Pancreas (tissue), 10 donors: Measurements from ENCODE around the gene PCDHGA3. TPM values are rescaled to one million over a fixed set of nuclear protein-coding genes. Genes with fewer than 3 reads are reported as not detected.
"Not testable (repeated sequence)": the region's sequence is repeated elsewhere in the genome, so short reads cannot be mapped to it uniquely, and the experiment has no call there.

Source experiments
- ATAC-seq, 4 donors: fragments of 200-7000 bp; cut with Tn5 transposase; one replicate each; pipeline versions ENCODE4 v1.8.0 to v1.9.1; 2020; ENCODE audit warnings: mild to moderate bottlenecking in 4 of 4, moderate library complexity in 4 of 4
- DNase-seq, 6 donors: peaks; one replicate each; pipeline ENCODE4 v3.0.0-alpha.2; 2020
- FAIRE-seq: peaks from 2 replicates; lab custom pipeline; 2012; peaks lifted over from hg19 to GRCh38; lab: Jason Lieb, UNC
- H3K27ac ChIP-seq, 4 donors: fragments of 200-600 bp; sonication (generic); 1 replicate in 3 of 4; 2 replicates in 1 of 4; pipeline versions ENCODE4 v1.5.0 to v1.8.0; 2020
- H3K27me3 ChIP-seq, 4 donors: fragments of 200-600 bp; one replicate each; pipeline ENCODE4 v1.8.0; 2021
- H3K36me3 ChIP-seq, 3 donors: fragments of 200-600 bp; sonication (generic) in 1 of 3; one replicate each; pipeline versions ENCODE4 v1.5.0 to v1.8.0; 2020 to 2021
- H3K4me1 ChIP-seq, 3 donors: fragments of 200-600 bp; one replicate each; pipeline ENCODE4 v1.8.0; 2021
- H3K4me3 ChIP-seq, 4 donors: fragments of 200-600 bp; sonication (generic) in 2 of 4; one replicate each; pipeline versions ENCODE4 v1.5.0 to v1.8.0; 2020 to 2021
- H3K9me3 ChIP-seq, 4 donors: fragments of 200-600 bp; one replicate each; pipeline ENCODE4 v1.8.0; 2021
- CTCF ChIP-seq, 4 donors: fragments of 200-600 bp; sonication (generic) in 3 of 4; IDR thresholded peaks; one replicate each; pipeline versions ENCODE4 v1.5.0 to v1.8.0; 2021; ENCODE audit warnings: antibody characterized with exemption in 4 of 4
- WGBS, 2 donors: extraction: QIAGEN DNeasy Blood & Tissue Kit; methylation state at CpG; one replicate each; pipeline ENCODE4 v1.1.7; 2013; 5-methylcytosine and 5-hydroxymethylcytosine counted together
- intact Hi-C, 3 donors: fragments of 100-400 bp; cut with DNase I; formaldehyde crosslinking; loops; one replicate each; pipeline versions ENCODE4 v1.11.1 to v1.14.2; 2022
- polyA plus RNA-seq, 2 donors: library from polyadenylated mRNA; stranded (reverse); fragments of 200-250 nt; gene quantifications; one replicate each; pipeline ENCODE4 v1.2.3, GENCODE V29; 2013
- total RNA-seq, 6 donors: library from RNA; stranded (reverse); fragmentation: NEBNext Ultra II Directional in 4 of 6; extraction: Animal tissue kit (Norgen Biotek cat#: 25700) in 4 of 6; gene quantifications; one replicate each; pipeline versions ENCODE4 v1.2.1 to v1.2.4, GENCODE V29; 2021 to 2023
- donor health status: healthy with polysubstance abuse.
- donor health status: DM: no; HTN: no; CAD: no; lungs with moderate emphysema.
- donor health status: DM: no; HTN: no; CAD: no.
- donor health status: control.
- donor health status: control.
- donor health status: Bipolar disorder and iron deficiency.
- donor health status: DM: yes; HTN: yes; CAD: no.
- donor health status: DM: no; HTN: no; CAD: no.
- donor health status: DM: no; HTN: no; CAD: no.
- donor health status: DM: yes; HTN: yes; CAD: no.

Gene PCDHGA3
- total and polyA plus RNA-seq, 8 donors: 0.52 to 2.4 (median 1.6) TPM

GRCh38 chr5:141326088-141326854, 17.4 kb upstream of the PCDHGA3 start:
- ATAC-seq (peak in 3 of 4 donors; percentile 80 to 87 (median 82)), FAIRE-seq (no peak), DNase-seq (peak in 1 of 6 donors; percentile 25)
- Histone ChIP-seq H3K4me1 (no peaks in the 10 kb centered on the region), H3K27me3 (peaks cover 0 to 3% (median 1%) of the 10 kb centered on the region in 4 donors), H3K9me3 (no peaks in the 10 kb centered on the region), H3K27ac (no peak overlapping the region), H3K36me3 (no peaks in the 10 kb centered on the region), H3K4me3 (peak overlapping the region in 1 of 4 donors; percentile 26)
- 8 to 10% methylated on average over 27 of the region's 27 CpGs for WGBS, 2 donors
- intact Hi-C loops: no loop called here
- peak in 1 of 4 donors; percentile 19 for TF ChIP-seq CTCF (IDR thresholded peaks at IDR 0.05)

- Histone ChIP-seq H3K27ac (no peak overlapping the region), H3K4me1 (no peaks in the 10 kb centered on the region), H3K27me3 (peaks cover 0 to 7% (median 1%) of the 10 kb centered on the region in 4 donors), H3K36me3 (no peaks in the 10 kb centered on the region), H3K9me3 (no peaks in the 10 kb centered on the region), H3K4me3 (no peak overlapping the region)
- 73% methylated on average over 8 of the region's 8 CpGs for WGBS, 2 donors
- DNase-seq: no peak
- FAIRE-seq: no peak
- TF ChIP-seq CTCF (IDR thresholded peaks at IDR 0.05): no peak
- intact Hi-C loops: no loop called here
- no peak for ATAC-seq
Observed at GRCh38 chr5:141328231-141328630, 15.4 kb upstream of the PCDHGA3 start.

- WGBS, 2 donors: 16 to 18% methylated on average over 21 of the region's 21 CpGs
- peaks cover 0 to 4% (median 0%) of the 10 kb centered on the region in 4 donors for H3K9me3 ChIP-seq
- H3K27me3 ChIP-seq: peaks cover 0 to 22% (median 1%) of the 10 kb centered on the region in 4 donors
- no peaks in the 10 kb centered on the region for H3K36me3 ChIP-seq
- no peaks in the 10 kb centered on the region for H3K4me1 ChIP-seq
- ATAC-seq (peak; percentile 55 to 85 (median 69)), DNase-seq (no peak), FAIRE-seq (no peak)
- H3K27ac ChIP-seq: no peak within 1 kb of the TSS
- intact Hi-C loops: no loop called here
- TF ChIP-seq CTCF (IDR thresholded peaks at IDR 0.05): peak in 1 of 4 donors; percentile 18
- peak within 1 kb of the TSS in 2 of 4 donors; percentile 11 to 17 for H3K4me3 ChIP-seq
Observed at GRCh38 chr5:141330299-141331080, 13.1 kb upstream of the PCDHGA3 start, which contains the start of gene PCDHGA1. Gene PCDHGA1, plus strand, starts transcription at chr5:141330514.

GRCh38 chr5:141332571-141332970, 11.1 kb upstream of the PCDHGA3 start:
- Histone ChIP-seq H3K9me3 (peaks cover 0 to 10% (median 0%) of the 10 kb centered on the region in 4 donors), H3K27me3 (peaks cover 0 to 33% (median 3%) of the 10 kb centered on the region in 4 donors)
- ATAC-seq, H3K36me3 ChIP-seq, H3K4me1 ChIP-seq, H3K27ac ChIP-seq, H3K4me3 ChIP-seq, intact Hi-C loops, FAIRE-seq, DNase-seq: not testable (repeated sequence)
- WGBS, 2 donors: 32 to 36% methylated on average over 31 to 39 of the region's 39 CpGs
